Stimulated activated naive CD4-positive, alpha-beta T cell treated with Interleukin-2 at 50 U/mL for 16 hours (primary cell): ENCODE data around the gene MAT2B.

Source experiments
- DNase-seq: peaks from one replicate; lab custom pipeline; 2025; lab: John Stamatoyannopoulos, UW

MAT2B gene

DNA sequence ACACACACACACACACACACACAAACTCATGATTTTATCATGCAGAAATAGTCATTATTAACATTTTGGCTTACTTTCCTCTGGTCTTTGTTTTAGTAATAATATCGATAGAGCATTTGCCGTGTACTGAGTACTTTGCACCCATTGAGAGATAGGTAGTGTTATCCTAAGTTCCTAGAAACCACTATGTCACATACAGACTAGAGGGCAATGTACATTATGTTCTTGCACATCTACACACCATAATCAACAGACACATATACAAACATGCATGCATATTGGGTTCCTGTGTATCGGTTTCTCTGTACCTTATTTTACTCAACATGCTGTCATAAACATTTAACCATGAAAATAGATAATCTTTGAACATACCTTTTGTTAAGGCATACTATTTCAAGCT, 45.7 kb downstream of the MAT2B start:
- DNase-seq: no peak

DNA sequence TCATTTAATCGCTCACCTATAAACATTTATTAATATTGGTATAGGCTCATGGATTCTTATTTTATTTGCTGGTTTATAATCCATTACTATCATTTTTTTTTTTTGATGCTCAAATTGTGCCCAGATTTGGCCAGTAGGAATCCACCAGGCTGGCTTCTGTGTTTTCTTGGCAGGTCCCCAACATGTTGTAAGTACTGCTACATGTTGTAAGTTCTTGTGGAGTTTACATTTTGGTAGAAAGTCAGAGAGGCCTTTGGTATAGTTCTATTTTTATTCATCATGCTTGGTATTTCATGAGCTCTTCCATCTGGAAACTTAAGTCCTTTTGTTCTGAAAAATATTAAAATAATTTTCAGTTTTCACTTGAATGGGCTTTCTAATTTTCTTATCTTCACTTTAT, 47.1 kb downstream of the MAT2B start:
- no peak for DNase-seq

DNA sequence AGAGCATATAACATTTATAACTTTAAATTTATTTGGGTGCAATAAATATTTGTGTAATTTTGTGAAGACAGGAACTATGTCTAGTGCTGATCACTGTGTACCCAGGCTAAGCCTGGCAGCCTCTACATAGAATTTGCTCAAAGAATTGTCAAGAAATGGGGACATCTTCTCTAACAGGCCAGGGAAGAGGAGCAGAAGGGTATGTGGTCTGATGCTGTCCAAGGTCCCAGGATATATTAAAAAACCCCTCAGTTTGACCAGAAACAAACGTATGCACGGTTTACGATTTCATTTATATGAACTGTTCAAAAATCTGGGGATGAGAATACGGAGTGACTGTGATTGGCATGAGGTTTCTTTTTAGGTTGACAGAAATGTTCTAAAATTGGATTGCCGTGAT, 55.9 kb downstream of the MAT2B start:
- no peak for DNase-seq

DNA sequence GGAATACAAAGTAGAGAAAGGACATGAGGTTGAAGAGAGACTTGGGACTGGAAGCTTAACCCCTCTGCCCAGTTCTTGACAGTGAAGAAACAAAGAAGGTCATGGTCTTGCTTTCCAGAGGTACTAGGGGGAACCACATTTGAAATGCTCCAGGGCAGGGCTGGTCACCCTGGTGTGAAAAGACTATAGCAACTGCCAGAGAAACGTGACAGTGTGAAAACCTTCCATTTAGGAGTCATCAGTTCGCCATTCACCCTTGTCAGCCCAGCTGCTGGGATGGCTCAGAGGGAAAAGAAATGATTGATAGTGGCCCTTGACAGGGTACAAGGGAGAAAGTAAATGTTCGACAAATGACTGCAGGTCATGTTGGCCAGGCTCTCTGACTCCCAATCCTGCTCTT, 56.7 kb downstream of the MAT2B start:
- no peak for DNase-seq

DNA sequence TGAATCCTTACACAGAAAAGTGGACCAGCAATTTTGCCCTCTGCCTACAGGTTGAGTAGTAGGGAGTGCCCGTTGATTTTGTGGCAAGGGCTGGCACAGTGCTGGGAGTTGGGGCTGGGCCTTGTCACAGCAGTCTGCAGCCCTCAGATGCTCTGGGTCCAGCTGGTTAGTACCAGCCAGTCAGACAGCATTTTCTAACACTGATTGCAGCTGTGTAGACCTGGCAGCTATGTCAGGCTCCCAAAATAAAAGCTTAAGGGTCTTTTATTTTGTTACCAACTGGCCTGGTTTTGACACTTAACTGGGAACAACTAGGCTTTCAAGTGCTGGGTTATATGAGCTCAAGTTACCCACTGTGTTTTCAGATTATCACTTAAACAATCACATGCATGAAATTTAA, 57.7 kb downstream of the MAT2B start:
- no peak for DNase-seq

DNA sequence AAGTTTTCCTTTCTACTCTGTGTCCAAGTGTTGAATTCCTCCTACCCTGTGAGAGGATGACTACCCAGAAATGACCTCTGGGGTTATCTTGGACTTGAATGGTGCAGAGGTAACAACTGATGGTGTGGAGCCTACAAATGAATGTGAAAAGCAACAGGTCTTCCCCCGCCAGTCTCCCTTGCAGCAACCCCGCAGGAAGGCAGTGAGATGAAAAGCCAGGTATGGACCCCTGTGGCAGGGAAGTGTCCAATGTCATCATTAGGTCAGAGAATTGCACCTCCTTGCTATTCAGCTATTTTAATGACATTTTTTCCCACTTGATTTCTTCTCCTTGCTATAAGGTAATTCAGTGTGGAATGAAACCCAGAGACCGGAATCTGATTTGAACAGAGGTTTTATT, 58.5 kb downstream of the MAT2B start:
- no peak for DNase-seq

DNA sequence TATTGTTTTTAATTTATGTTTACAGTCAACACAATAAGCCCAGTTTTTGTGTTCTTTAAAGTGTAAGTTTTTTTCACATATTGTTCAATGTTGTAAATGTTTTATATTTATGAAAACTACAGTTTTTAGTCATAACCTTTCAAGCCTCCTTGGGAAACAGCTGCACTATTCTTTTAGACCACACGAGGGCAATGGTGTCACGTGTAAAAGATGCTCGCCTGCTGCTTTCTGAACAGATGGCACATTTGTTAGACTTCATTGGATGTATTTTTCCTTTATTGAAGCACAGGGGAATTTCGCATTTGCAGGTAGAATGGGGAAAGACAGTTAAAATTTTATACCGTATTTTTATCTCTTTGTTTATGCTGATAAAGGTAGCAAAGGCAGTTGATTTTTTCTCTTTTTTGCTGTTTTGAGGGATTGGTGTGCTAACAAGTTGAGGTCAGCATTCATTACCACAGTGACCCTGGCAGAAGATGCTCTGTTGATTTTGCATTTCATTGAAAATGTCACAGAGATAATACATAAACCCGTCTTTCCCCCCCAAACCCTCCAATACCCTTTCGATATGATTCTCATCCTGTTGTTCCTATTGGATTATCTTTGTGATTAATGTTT, 59.0 kb downstream of the MAT2B start:
- peak; percentile 28 for DNase-seq

DNA sequence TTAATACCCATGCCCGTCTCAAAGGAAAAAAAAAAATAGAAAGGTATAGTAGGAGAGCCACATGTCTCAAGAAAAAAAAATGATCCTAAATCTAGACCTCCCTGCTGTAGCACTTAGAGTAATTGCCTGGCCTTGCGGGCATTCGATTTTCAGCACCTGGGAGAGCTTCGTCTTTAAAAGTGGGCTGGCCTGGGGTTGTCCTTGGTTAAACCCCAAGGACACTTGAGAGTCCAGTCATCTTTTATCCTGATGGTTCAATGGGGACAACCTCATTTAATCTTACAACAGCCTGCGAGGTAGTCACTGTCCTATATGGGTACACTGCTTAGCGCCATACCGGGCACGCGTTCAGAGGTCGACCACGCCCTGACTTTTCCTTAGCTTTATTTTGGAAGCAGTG, 60.1 kb downstream of the MAT2B start:
- DNase-seq: no peak

DNA sequence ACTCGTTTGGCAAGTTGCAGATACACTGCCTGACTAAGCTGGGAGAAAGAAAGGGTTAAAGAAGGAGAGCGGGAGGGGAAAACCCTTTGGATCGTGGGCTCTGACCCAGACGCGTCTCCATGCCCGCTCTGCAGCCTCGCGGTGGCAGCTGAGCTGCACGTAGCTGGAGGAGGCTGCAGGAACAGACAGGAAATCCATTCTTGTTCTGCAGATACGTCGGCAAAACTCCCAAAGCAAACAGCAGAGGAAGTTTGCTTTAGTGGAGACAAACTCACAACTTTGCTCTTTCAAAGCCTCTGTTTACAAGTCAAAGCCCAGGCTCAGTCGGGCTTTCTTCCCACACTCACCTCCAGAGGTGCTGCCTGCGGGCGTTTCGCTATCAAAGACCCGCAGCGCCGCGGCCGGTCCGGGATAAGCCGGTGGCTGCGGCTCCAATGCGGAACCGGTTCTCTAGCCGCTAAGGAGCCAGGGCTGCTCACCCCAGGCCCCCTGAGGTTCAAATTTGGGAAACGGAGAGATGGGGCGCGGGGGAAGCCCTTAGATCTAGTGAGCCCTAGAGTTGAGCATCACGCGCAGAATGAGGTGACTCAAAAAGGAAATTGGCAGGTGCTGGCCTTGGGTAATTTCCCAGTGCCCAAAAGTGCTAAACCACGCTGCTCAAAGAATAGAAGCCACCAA, 60.7 kb downstream of the MAT2B start:
- DNase-seq: peak; percentile 14

DNA sequence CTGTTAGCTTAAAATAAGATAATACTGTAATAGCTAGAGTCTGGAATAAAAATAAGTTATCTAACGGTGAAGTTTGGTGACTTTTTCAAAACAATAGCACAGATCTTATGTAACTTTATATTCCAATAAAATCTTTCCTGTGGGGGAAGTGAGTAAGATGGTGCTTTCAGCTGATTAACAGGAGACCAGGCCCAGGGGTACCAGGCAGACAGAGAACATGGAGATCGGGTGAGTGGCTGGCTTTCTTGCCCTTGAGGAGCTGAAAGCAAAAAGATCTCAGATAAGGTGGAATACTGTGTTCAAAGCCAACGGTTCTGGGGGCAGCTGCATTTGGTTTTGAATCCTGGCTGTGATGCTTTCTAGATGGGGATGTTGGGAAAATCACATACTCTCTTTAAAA, 61.3 kb downstream of the MAT2B start:
- DNase-seq: no peak

DNA sequence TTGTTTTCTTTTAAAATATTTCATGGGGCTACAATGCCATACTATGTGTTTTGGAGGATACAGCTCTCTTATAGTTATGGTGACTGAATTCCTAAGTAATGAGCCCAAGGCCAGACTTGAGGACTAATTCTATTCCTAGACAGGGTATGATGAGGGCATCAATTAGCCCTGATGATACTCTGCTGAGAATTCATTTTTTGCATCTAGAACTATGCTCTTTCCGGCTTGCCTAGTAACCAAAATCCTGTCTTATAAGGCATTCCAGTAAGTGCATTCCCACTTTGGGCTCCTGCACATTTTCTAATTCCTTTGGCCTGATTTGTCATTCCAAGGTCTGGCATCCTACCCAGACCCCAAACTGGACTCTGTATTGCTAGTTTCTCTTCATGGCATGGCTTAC, 62.4 kb downstream of the MAT2B start:
- no peak for DNase-seq
